GM21515 (cell line): ENCODE data around the gene ZNF230.

Source experiments
- ATAC-seq: cut with Tn5 transposase; IDR thresholded peaks from one replicate; pipeline ENCODE4 v1.9.1; 2021; ENCODE audit not compliant: unreplicated experiment

ZNF230 gene

DNA sequence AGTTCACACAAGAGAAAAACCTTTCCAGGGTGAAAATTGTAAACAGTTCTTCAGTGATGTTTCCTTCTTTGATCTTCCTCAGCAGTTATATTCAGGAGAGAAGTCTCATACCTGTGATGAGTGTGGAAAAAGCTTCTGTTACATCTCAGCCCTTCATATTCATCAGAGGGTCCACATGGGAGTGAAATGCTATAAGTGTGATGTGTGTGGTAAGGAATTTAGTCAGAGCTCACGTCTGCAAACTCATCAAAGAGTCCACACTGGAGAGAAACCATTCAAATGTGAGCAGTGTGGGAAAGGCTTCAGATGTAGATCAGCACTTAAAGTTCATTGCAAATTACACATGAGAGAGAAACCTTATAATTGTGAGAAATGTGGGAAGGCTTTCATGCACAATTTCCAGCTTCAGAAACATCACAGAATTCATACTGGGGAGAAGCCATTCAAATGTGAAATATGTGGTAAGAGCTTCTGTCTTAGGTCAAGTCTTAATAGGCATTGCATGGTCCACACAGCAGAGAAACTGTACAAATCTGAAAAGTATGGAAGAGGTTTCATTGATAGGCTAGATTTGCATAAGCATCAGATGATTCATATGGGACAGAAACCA, 29.3 kb downstream of the ZNF230 start:
- ATAC-seq = no peak

DNA sequence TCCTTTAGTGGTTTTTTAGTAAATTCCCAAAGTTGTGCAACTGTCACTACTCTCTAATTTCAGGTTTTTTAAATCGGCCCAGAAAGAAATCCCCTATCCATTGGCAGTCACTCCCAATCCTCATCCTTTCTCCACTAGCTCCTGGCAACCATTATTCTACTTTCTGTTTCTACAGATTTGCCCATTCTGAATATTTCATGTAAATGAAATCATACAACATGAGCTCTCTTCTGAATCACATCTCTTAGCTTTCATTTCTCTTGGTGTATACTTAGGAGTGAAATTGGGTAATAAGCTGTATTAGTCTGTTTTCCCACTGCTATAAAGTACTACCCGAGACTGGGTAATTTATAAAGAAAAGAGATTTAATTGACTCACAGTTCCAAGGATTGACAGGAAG, 39.4 kb downstream of the ZNF230 start:
- no peak for ATAC-seq

- ATAC-seq = no peak
Observed at GRCh38 chr19:44050740-44051649, 48.2 kb downstream of the ZNF230 start.

GRCh38 chr19:44051650-44052402, 49.1 kb downstream of the ZNF230 start, which contains the start of gene ZNF223:
Gene ZNF223 (plus strand): TSS chr19:44052036. CDS start chr19:44055177, 3,141 bp downstream.
- ATAC-seq = no peak

DNA sequence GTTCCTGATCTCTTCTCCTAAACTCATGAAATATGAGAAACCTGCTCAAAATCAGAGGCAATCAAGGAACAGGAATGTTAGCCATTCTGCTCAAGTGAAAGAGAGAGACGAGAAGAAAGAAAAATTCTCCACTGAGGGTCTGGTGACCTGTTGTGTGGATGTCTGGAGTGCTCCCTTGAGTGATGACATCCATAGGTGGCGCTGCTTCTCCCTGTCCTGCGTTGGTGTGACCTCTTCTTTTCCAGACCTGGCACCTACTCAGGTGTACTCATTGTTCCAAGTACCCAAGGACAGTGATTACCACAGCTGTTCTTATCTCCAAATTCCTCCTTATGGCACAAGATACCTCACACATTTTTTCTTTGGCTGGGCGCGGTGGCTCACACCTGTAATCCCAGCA, 53.1 kb downstream of the ZNF230 start:
- no peak for ATAC-seq

GRCh38 chr19:44059229-44059628, 56.5 kb downstream of the ZNF230 start:
- ATAC-seq = no peak

DNA sequence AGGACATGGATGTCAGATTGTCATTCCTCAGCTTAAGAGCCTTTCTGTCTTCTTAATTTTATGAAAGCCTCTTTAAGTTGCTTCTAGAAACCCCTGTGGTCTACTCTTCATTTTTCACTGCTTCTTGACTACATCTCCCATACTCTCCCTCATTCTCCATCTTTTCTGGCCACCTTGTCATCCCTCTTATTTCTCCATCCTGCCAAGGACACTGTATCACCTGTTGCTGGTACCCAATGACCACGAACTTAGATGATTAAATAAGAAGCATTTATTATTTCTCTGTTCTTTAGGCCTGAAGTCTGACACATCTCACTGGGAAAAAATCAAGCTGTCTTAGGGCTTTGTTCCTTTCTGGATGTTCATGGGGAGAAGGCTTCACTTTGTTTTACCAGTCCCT, 58.3 kb downstream of the ZNF230 start:
- ATAC-seq = no peak
